IMR-90 (cell line): Measurements from ENCODE around the gene PJA1.

Source experiments
- BHLHE40 ChIP-seq: fragments of 150-350 bp; IDR thresholded peaks from 2 replicates; pipeline ENCODE4 v1.6.1; 2016; ENCODE audit warnings: mild to moderate bottlenecking, low read depth, low read length
- CEBPB ChIP-seq: IDR thresholded peaks from 2 replicates; pipeline ENCODE4 v1.6.1; 2012; ENCODE audit warnings: low read depth, low read length, improper control_type of control experiment
- CTCF ChIP-seq: conservative IDR thresholded peaks from 2 replicates; pipeline ENCODE4 v1.5.1; 2012; ENCODE audit warnings: mild to moderate bottlenecking, low read depth, low read length, improper control_type of control experiment
- ELK1 ChIP-seq: fragments of 150-350 bp; IDR thresholded peaks from 2 replicates; pipeline ENCODE4 v1.6.1; 2016; ENCODE audit warnings: low read depth, mild to moderate bottlenecking, low read length, moderate library complexity, borderline replicate concordance
- FOS ChIP-seq: fragments of 150-350 bp; IDR thresholded peaks from 2 replicates; pipeline ENCODE4 v1.6.1; 2016; ENCODE audit warnings: low read depth, low read length
- MAFK ChIP-seq: IDR thresholded peaks from 2 replicates; pipeline ENCODE4 v1.6.1; 2012; ENCODE audit warnings: low read depth, low read length, improper control_type of control experiment
- MAZ ChIP-seq: IDR thresholded peaks from 2 replicates; pipeline ENCODE4 v1.6.1; 2012; ENCODE audit warnings: low read depth, mild to moderate bottlenecking, low read length, improper control_type of control experiment, moderate library complexity, borderline replicate concordance
- MXI1 ChIP-seq: IDR thresholded peaks from 2 replicates; pipeline ENCODE4 v1.6.1; 2012; ENCODE audit warnings: low read depth, mild to moderate bottlenecking, low read length, moderate library complexity, borderline replicate concordance
- NFE2L2 ChIP-seq: fragments of 150-350 bp; IDR thresholded peaks from 2 replicates; pipeline ENCODE4 v1.6.1; 2016; ENCODE audit warnings: low read depth, mild to moderate bottlenecking, low read length
- POLR2A ChIP-seq: IDR thresholded peaks from 2 replicates; pipeline ENCODE4 v1.6.1; 2012; ENCODE audit warnings: mild to moderate bottlenecking, low read depth, low read length
- RCOR1 ChIP-seq: IDR thresholded peaks from 2 replicates; pipeline ENCODE4 v1.6.1; 2012; ENCODE audit warnings: mild to moderate bottlenecking, low read length, improper control_type of control experiment; ENCODE audit not compliant: insufficient replicate concordance
- RFX5 ChIP-seq: IDR thresholded peaks from 2 replicates; pipeline ENCODE4 v1.8.0; 2012; ENCODE audit warnings: low read depth, mild to moderate bottlenecking, low read length, moderate library complexity
- USF2 ChIP-seq: fragments of 150-350 bp; IDR thresholded peaks from 2 replicates; pipeline ENCODE4 v1.6.1; 2017; ENCODE audit warnings: mild to moderate bottlenecking, antibody characterized with exemption, low read length, low read depth

- TF ChIP-seq POLR2A = no peak
- no peak for TF ChIP-seq CTCF
- TF ChIP-seq MAFK = no peak
- no peak for TF ChIP-seq RFX5
- TF ChIP-seq MAZ = no peak
- TF ChIP-seq BHLHE40 = no peak
- TF ChIP-seq RCOR1 = no peak
- TF ChIP-seq MXI1 = no peak
- TF ChIP-seq FOS = no peak
- no peak for TF ChIP-seq USF2
- TF ChIP-seq CEBPB = no peak
- TF ChIP-seq NFE2L2 = no peak
- TF ChIP-seq ELK1 = no peak
These were observed 51.5 kb downstream of the PJA1 start for GRCh38 chrX:69113723-69114122.
